Trophoblast cell (in vitro differentiated cells and primary cell): Measurements from ENCODE around the gene BRF1.
A peak's percentile ranks its signal among the peaks of the same experiment; 100 is the strongest.
"Not testable (repeated sequence)": the region's sequence is repeated elsewhere in the genome, so short reads cannot be mapped to it uniquely, and the experiment has no call there.

Source experiments
- DNase-seq, 2 donors: peaks; one replicate each; pipeline ENCODE4 v3.0.0-alpha.2; 2016
- H2AFZ ChIP-seq: 2 replicates; pipeline ENCODE4 v1.6.1; 2013; ENCODE audit warnings: low read length, moderate library complexity, mild to moderate bottlenecking; ENCODE audit not compliant: insufficient read depth, poor library complexity
- H2AK5ac ChIP-seq: 2 replicates; pipeline ENCODE4 v1.6.1; 2013; ENCODE audit warnings: mild to moderate bottlenecking, low read length
- H2BK120ac ChIP-seq: 2 replicates; pipeline ENCODE4 v1.6.1; 2013; ENCODE audit warnings: low read length, mild to moderate bottlenecking, moderate library complexity; ENCODE audit not compliant: insufficient read depth, poor library complexity
- H2BK12ac ChIP-seq: 2 replicates; pipeline ENCODE4 v1.6.1; 2013; ENCODE audit warnings: mild to moderate bottlenecking, low read length, moderate library complexity
- H2BK5ac ChIP-seq: 2 replicates; pipeline ENCODE4 v1.6.1; 2013; ENCODE audit warnings: low read length, low read depth, moderate library complexity, mild to moderate bottlenecking; ENCODE audit not compliant: poor library complexity
- H3K14ac ChIP-seq: 2 replicates; pipeline ENCODE4 v1.6.1; 2013; ENCODE audit warnings: mild to moderate bottlenecking, low read length
- H3K18ac ChIP-seq: 2 replicates; pipeline ENCODE4 v1.6.1; 2013; ENCODE audit warnings: mild to moderate bottlenecking, low read length
- H3K23ac ChIP-seq: 2 replicates; pipeline ENCODE4 v1.6.1; 2013; ENCODE audit warnings: low read length
- H3K27ac ChIP-seq: 2 replicates; pipeline ENCODE4 v1.5.1; 2013; ENCODE audit warnings: low read depth, mild to moderate bottlenecking, inconsistent platforms, low read length, moderate library complexity
- H3K27me3 ChIP-seq: 2 replicates; pipeline ENCODE4 v1.6.1; 2013; ENCODE audit warnings: inconsistent platforms, mild to moderate bottlenecking, low read length, moderate library complexity; ENCODE audit not compliant: insufficient read depth
- H3K36me3 ChIP-seq, 2 experiments: 1 replicate in 1 of 2; 2 replicates in 1 of 2; pipeline ENCODE4 v1.6.1; 2013; ENCODE audit warnings: low read length in 2 of 2, mild to moderate bottlenecking in 2 of 2, moderate library complexity in 1 of 2; ENCODE audit not compliant: insufficient read depth in 2 of 2, control insufficient read depth in 1 of 2
- H3K4ac ChIP-seq: 2 replicates; pipeline ENCODE4 v1.6.1; 2013; ENCODE audit warnings: low read depth, mild to moderate bottlenecking, low read length, moderate library complexity
- H3K4me1 ChIP-seq, 2 experiments: 1 replicate in 1 of 2; 2 replicates in 1 of 2; pipeline ENCODE4 v1.6.1; 2013; ENCODE audit warnings: low read length in 2 of 2, mild to moderate bottlenecking in 2 of 2, moderate library complexity in 1 of 2; ENCODE audit not compliant: insufficient read depth in 2 of 2, control insufficient read depth in 1 of 2
- H3K4me2 ChIP-seq: 2 replicates; pipeline ENCODE4 v1.6.1; 2013; ENCODE audit warnings: inconsistent platforms, mild to moderate bottlenecking, low read length, moderate library complexity
- H3K4me3 ChIP-seq: 2 replicates; pipeline ENCODE4 v1.5.1; 2013; ENCODE audit warnings: mild to moderate bottlenecking, low read depth, low read length, inconsistent platforms
- H3K79me1 ChIP-seq: one replicate; pipeline ENCODE4 v1.6.1; 2013; ENCODE audit warnings: low read length
- H3K79me2 ChIP-seq: 2 replicates; pipeline ENCODE4 v1.6.1; 2013; ENCODE audit warnings: low read length, mild to moderate bottlenecking; ENCODE audit not compliant: control insufficient read depth, insufficient read depth, poor library complexity
- H3K9ac ChIP-seq: 2 replicates; pipeline ENCODE4 v1.6.1; 2013; ENCODE audit warnings: mild to moderate bottlenecking, low read length
- H3K9me3 ChIP-seq: 2 replicates; pipeline ENCODE4 v1.6.1; 2013; ENCODE audit warnings: low read depth, mild to moderate bottlenecking, control low read depth, inconsistent platforms, low read length; ENCODE audit not compliant: insufficient read depth
- H4K12ac ChIP-seq: 2 replicates; pipeline ENCODE4 v1.6.1; 2013; ENCODE audit warnings: low read depth, mild to moderate bottlenecking, low read length, moderate library complexity
- H4K8ac ChIP-seq: 2 replicates; pipeline ENCODE4 v1.6.1; 2013; ENCODE audit warnings: low read depth, mild to moderate bottlenecking, low read length, moderate library complexity
- H4K91ac ChIP-seq: one replicate; pipeline ENCODE4 v1.6.1; 2013; ENCODE audit warnings: low read depth, mild to moderate bottlenecking, low read length, moderate library complexity
- WGBS: extraction: QIAGEN DNeasy Blood & Tissue Kit; methylation state at CpG from one replicate; pipeline ENCODE4 v1.1.7; 2013; ENCODE audit warnings: missing lambda C conversion rate; ENCODE audit not compliant: insufficient read length, insufficient coverage; ENCODE audit errors: extremely low coverage; 5-methylcytosine and 5-hydroxymethylcytosine counted together

BRF1 gene

DNA sequence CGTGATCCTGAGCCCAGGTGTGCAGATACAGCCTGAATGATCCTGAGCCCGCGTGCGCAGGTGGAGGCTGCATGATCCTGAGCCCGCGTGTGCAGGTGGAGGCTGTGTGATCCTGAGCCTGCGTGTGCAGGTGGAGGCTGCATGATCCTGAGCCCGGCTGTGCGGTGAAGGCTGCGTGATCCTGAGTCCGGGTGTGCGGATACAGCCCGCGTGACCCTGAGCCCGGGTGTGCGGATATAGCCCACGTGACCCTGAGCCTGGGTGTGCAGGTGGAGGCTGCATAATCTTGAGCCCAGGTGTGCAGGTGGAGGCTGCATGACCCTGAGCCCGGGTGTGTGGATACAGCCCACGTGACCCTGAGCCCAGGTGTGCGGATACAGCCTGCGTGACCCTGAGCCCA is 20.3 kb downstream of the BRF1 start:
- no peak overlapping the region for H2BK5ac ChIP-seq
- H3K9me3 ChIP-seq = no peaks in the 10 kb centered on the region
- H3K9ac ChIP-seq = no peak overlapping the region
- no peaks in the 10 kb centered on the region for H3K27me3 ChIP-seq
- no peak overlapping the region for H2BK12ac ChIP-seq
- no peak overlapping the region for H2BK120ac ChIP-seq
- no peaks in the 10 kb centered on the region for H3K4me1 ChIP-seq
- no peak overlapping the region for H3K4me2 ChIP-seq
- H3K14ac ChIP-seq = no peak overlapping the region
- no peak overlapping the region for H4K12ac ChIP-seq
- H3K18ac ChIP-seq = peak overlapping the region; percentile 14
- H3K4me3 ChIP-seq = no peak overlapping the region
- H3K79me1 ChIP-seq = no peaks in the 10 kb centered on the region
- H3K79me2 ChIP-seq = no peaks in the 10 kb centered on the region
- DNase-seq = no peak
- no peak overlapping the region for H3K27ac ChIP-seq
- WGBS = no CpG with 5 or more reads among the region's 21 CpGs
- peaks cover 0 to 5% of the 10 kb centered on the region in 2 experiments for H3K36me3 ChIP-seq
- no peak overlapping the region for H2AK5ac ChIP-seq
- no peak overlapping the region for H4K91ac ChIP-seq
- no peak overlapping the region for H2AFZ ChIP-seq
- H4K8ac ChIP-seq = no peak overlapping the region
- H3K23ac ChIP-seq = no peak overlapping the region
- H3K4ac ChIP-seq = no peak overlapping the region

DNA sequence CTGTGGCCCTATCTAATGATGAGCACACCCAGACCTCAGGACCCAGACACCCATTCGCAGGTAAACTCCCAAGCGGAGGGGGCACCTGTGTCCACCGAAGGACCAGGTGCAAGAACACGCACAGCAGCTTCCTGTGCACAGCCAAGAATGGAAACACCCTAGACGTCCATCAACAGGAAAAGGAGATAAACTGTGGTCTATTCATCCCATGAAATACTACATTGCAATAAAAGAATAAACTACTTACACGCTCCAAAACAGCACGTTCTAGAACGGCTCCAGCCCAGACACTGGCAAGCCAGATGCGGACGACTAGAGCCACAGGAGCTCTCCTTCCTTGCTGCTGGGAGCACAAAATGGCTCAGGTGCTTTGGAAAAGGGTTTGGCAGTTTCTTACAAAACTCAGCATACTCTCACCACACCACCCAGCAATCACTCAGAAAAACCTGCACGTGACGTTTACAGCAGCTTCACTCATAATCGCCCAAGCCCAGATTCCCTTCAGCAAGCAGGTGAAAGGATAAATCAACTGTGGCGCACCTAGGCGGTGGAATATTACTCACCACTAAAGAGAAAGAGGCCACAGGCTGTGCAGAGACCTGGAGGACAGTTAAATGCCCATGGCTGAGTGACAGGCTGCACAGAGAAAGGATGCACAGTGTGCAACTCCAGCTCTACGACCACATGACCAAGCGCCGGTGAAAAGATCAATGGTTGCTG is 21.0 kb downstream of the BRF1 start:
- DNase-seq = no peak
- Histone ChIP-seq H2BK5ac (no peak overlapping the region), H4K91ac (no peak overlapping the region), H4K12ac (no peak overlapping the region), H3K14ac (no peak overlapping the region), H3K79me2 (no peaks in the 10 kb centered on the region), H3K36me3 (peaks cover 0 to 2% of the 10 kb centered on the region in 2 experiments), H3K23ac (no peak overlapping the region), H4K8ac (no peak overlapping the region), H3K4me1 (peaks cover 0 to 3% of the 10 kb centered on the region in 2 experiments), H2BK12ac (no peak overlapping the region), H3K4ac (no peak overlapping the region), H3K4me3 (no peak overlapping the region), H3K4me2 (no peak overlapping the region), H2AK5ac (no peak overlapping the region), H3K9me3 (no peaks in the 10 kb centered on the region), H2AFZ (no peak overlapping the region), H3K18ac (no peak overlapping the region), H3K9ac (no peak overlapping the region), H2BK120ac (no peak overlapping the region), H3K27me3 (no peaks in the 10 kb centered on the region), H3K27ac (no peak overlapping the region), H3K79me1 (peaks cover 2% of the 10 kb centered on the region)
- WGBS = no CpG with 5 or more reads among the region's 18 CpGs

DNA sequence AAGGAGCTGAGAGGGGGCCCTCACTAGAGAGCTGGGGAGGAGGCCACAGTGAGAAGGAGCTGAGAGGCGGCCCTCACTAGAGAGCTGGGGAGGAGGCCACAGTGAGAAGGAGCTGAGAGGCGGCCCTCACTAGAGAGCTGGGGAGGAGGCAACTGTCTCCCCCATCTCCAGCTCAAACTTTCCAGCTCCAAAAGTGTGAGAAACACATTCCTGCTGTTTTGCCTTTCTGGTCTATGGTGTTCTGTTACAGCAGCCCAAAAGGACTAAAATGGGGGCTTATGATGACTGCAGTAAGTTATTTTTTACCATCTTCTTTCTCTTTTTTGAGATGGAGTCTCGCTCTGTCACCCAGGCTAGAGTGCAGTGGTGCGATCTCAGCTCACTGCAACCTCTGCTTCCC is 23.4 kb downstream of the BRF1 start:
- H4K8ac ChIP-seq, H2AK5ac ChIP-seq, H2AFZ ChIP-seq, H3K4me1 ChIP-seq, H3K9me3 ChIP-seq, H3K14ac ChIP-seq, H3K79me1 ChIP-seq, H3K36me3 ChIP-seq, H4K91ac ChIP-seq, H3K23ac ChIP-seq, H3K18ac ChIP-seq, DNase-seq, H2BK5ac ChIP-seq, H3K27me3 ChIP-seq, H4K12ac ChIP-seq, H3K4ac ChIP-seq, H3K9ac ChIP-seq, H2BK12ac ChIP-seq, H3K79me2 ChIP-seq, H3K4me2 ChIP-seq, H2BK120ac ChIP-seq, H3K27ac ChIP-seq, H3K4me3 ChIP-seq: not testable (repeated sequence)
- WGBS = no CpG with 5 or more reads among the region's 4 CpGs

DNA sequence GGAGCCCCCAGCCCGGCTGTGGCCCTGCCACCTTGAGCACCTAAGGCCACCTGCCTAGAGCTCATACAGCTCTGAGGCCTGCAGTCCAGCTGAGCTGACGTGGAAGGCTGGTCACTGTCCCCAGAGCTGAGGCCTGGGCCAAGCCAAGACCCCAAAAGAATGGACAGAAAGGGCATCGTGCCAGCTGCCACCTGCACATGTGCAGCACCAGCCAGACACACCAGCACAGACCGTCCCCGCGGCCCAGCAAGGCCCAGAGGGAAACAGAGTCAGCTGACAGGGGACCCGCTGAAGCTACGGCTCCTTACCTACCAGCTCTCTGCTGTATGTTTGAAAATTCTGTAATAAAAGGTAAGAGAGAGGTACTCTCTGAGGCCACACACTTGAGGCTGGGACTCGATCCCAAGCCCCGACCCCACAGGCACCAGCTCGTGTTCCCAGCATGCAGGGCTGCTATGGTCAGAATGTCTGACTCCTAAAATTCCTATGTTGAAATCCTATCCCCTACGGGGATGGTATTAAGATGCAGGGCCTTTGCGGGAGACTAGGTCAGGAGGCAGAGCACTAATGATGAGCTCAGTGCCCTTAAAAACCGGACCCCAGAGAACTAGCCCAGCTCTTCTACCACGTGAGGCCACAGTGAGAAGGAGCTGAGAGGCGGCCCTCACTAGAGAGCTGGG is 25.4 kb downstream of the BRF1 start:
- Histone ChIP-seq H3K23ac (no peak overlapping the region), H3K4ac (no peak overlapping the region), H4K8ac (no peak overlapping the region), H3K4me1 (peaks cover 4 to 7% of the 10 kb centered on the region in 2 experiments), H3K9me3 (peaks cover 3% of the 10 kb centered on the region), H3K4me3 (no peak overlapping the region), H3K79me2 (no peaks in the 10 kb centered on the region), H2AK5ac (no peak overlapping the region), H2BK12ac (no peak overlapping the region), H2AFZ (no peak overlapping the region), H3K14ac (peak overlapping the region; percentile 18), H3K9ac (no peak overlapping the region), H4K91ac (no peak overlapping the region), H2BK120ac (no peak overlapping the region), H3K79me1 (peaks cover 2% of the 10 kb centered on the region), H3K27ac (no peak overlapping the region), H4K12ac (peak overlapping the region; percentile 24), H3K36me3 (peaks cover 0 to 10% of the 10 kb centered on the region in 2 experiments), H3K27me3 (no peaks in the 10 kb centered on the region), H3K18ac (peak overlapping the region; percentile 80), H3K4me2 (no peak overlapping the region), H2BK5ac (no peak overlapping the region)
- DNase-seq = peak; percentile 70 to 88
- no CpG with 5 or more reads among the region's 16 CpGs for WGBS
